CD4-positive, alpha-beta T cell (primary cell): ENCODE results near the gene KCNH1. TPM values are rescaled to one million over a fixed set of nuclear protein-coding genes. Genes with fewer than 3 reads are reported as not detected.

ENCODE experiments used
- ATAC-seq: fragments of 200-7000 bp; cut with Tn5 transposase; one replicate; pipeline ENCODE4 v1.10.0; 2022; ENCODE audit warnings: mild to moderate bottlenecking; ENCODE audit not compliant: poor library complexity
- CTCF ChIA-PET: fragments of 350-600 bp; sonication (Branson Sonifier 250); formaldehyde crosslinking; loops from one replicate; lab custom pipeline; 2021; ENCODE audit warnings: antibody characterized with exemption, inconsistent platforms; lab: Charles Lee
- POLR2A ChIA-PET: fragments of 350-600 bp; sonication (Branson Sonifier 250); formaldehyde crosslinking; loops from one replicate; lab custom pipeline; 2021; ENCODE audit warnings: antibody characterized with exemption, inconsistent platforms; lab: Charles Lee
- DNase-seq, 14 experiments: peaks; one replicate each; pipeline ENCODE4 v3.0.0-alpha.2; 2013 to 2020; ENCODE audit warnings: mixed read lengths in 2 of 14
- H3K27ac ChIP-seq, 2 donors: one replicate each; pipeline versions ENCODE4 v1.5.1 to v1.7.0; 2013; ENCODE audit warnings: low read length in 2 of 2, low read depth in 1 of 2, mild to moderate bottlenecking in 1 of 2
- H3K27me3 ChIP-seq, 2 experiments: 1 replicate in 1 of 2; 2 replicates in 1 of 2; pipeline versions ENCODE4 v1.6.1 to v1.7.0; 2013; ENCODE audit warnings: low read length in 2 of 2, control low read depth in 1 of 2, mild to moderate bottlenecking in 1 of 2, moderate library complexity in 1 of 2; ENCODE audit not compliant: insufficient read depth in 2 of 2, control insufficient read depth in 1 of 2
- H3K36me3 ChIP-seq: one replicate; pipeline ENCODE4 v1.6.1; 2013; ENCODE audit warnings: low read length, control low read depth; ENCODE audit not compliant: insufficient read depth
- H3K4me1 ChIP-seq: one replicate; pipeline ENCODE4 v1.6.1; 2013; ENCODE audit warnings: low read length, control low read depth; ENCODE audit not compliant: insufficient read depth
- H3K4me3 ChIP-seq: one replicate; pipeline ENCODE4 v1.5.1; 2013; ENCODE audit warnings: mild to moderate bottlenecking, low read length, moderate library complexity
- H3K9me3 ChIP-seq, 2 experiments: 1 replicate in 1 of 2; 2 replicates in 1 of 2; pipeline versions ENCODE4 v1.6.1 to v1.7.0; 2013; ENCODE audit warnings: low read length in 2 of 2, mild to moderate bottlenecking in 2 of 2, control low read depth in 1 of 2, moderate library complexity in 1 of 2; ENCODE audit not compliant: control insufficient read depth in 1 of 2, insufficient read depth in 1 of 2
- H3K27ac Mint-ChIP-seq: one replicate; pipeline ENCODE4 v1.8.0; 2020; ENCODE audit warnings: mixed read lengths
- H3K27me3 Mint-ChIP-seq: one replicate; pipeline ENCODE4 v1.8.0; 2021; ENCODE audit warnings: mixed read lengths
- H3K36me3 Mint-ChIP-seq: one replicate; pipeline ENCODE4 v1.8.0; 2021; ENCODE audit warnings: low read depth, mixed read lengths
- H3K4me1 Mint-ChIP-seq: one replicate; pipeline ENCODE4 v1.8.0; 2021; ENCODE audit warnings: low read depth, mixed read lengths
- H3K4me3 Mint-ChIP-seq: one replicate; pipeline ENCODE4 v1.8.0; 2020; ENCODE audit warnings: mild to moderate bottlenecking, mixed read lengths
- H3K9me3 Mint-ChIP-seq: one replicate; pipeline ENCODE4 v1.8.0; 2020; ENCODE audit warnings: mixed read lengths
- CTCF ChIP-seq: fragments of 200-600 bp; IDR thresholded peaks from one replicate; pipeline ENCODE4 v1.8.0; 2022; ENCODE audit warnings: antibody characterized with exemption, mild to moderate bottlenecking
- intact Hi-C, 2 experiments: fragments of 100-400 bp; cut with DNase I in 1 of 2; cut with micrococcal nuclease in 1 of 2; formaldehyde crosslinking; loops; one replicate each; pipeline versions ENCODE4 v1.15.1 to v1.9.0; 2023 to 2025; cut with DNase I, micrococcal nuclease
- total RNA-seq, 174 experiments: library from RNA in 2 of 174; stranded (reverse) in 2 of 174; gene quantifications; one replicate each; pipeline ENCODE4 v1.2.3 and lab custom pipeline; 2021 to 2026

KCNH1 gene
- total RNA-seq, 2 experiments from 2014 or later = not detected

DNA sequence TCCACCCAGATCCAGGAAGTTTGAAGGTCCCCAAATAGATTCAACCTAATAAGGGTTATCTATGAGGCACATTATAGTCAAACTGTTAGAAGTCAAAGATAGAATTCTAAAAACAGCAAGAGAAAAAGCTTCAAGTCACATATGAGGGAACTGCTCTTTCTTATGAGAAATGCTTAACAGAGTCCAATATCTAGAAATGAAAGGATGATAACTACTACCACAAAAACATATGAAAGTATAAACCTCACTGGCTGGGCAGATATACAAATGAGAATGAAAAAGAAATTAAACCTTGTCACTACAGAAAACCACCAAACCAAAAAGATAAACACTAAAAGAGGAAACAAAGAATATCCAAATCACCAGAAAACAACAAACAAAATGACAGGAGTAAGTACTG is 201.8 kb downstream of the KCNH1 start:
- no peaks in the 10 kb centered on the region for H3K36me3 ChIP-seq
- no peaks in the 10 kb centered on the region for H3K4me1 ChIP-seq
- no peaks in the 10 kb centered on the region for H3K9me3 ChIP-seq
- no peak for DNase-seq
- ChIA-PET CTCF (no interaction called here), POLR2A (no interaction called here)
- no peaks in the 10 kb centered on the region for H3K27me3 ChIP-seq
- Mint-ChIP-seq H3K27me3 (peaks cover 3% of the 10 kb centered on the region), H3K27ac (no peak overlapping the region), H3K36me3 (no peaks in the 10 kb centered on the region), H3K9me3 (peaks cover 5% of the 10 kb centered on the region), H3K4me3 (no peak overlapping the region), H3K4me1 (no peaks in the 10 kb centered on the region)
- H3K4me3 ChIP-seq = no peak overlapping the region
- intact Hi-C loops = no loop called here
- ATAC-seq = no peak
- no peak overlapping the region for H3K27ac ChIP-seq
- TF ChIP-seq CTCF = no peak

GRCh38 chr1:210922666-210923065 is 211.3 kb downstream of the KCNH1 start:
- ATAC-seq = no peak
- Histone ChIP-seq H3K9me3 (peaks cover 0 to 15% of the 10 kb centered on the region in 2 experiments), H3K4me1 (no peaks in the 10 kb centered on the region), H3K27ac (no peak overlapping the region), H3K36me3 (no peaks in the 10 kb centered on the region), H3K27me3 (peaks cover 0 to 3% of the 10 kb centered on the region in 2 experiments), H3K4me3 (no peak overlapping the region)
- Mint-ChIP-seq H3K4me1 (no peaks in the 10 kb centered on the region), H3K9me3 (peaks cover 7% of the 10 kb centered on the region), H3K27me3 (peaks cover 24% of the 10 kb centered on the region), H3K36me3 (no peaks in the 10 kb centered on the region), H3K4me3 (no peak overlapping the region), H3K27ac (no peak overlapping the region)
- ChIA-PET CTCF (no interaction called here), POLR2A (no interaction called here)
- DNase-seq = no peak
- no peak for TF ChIP-seq CTCF
- intact Hi-C loops = loop anchor here in 1 of 2 experiments (10.0 kb wide), 1 partner anchor 688 kb away; the partner anchor contains the start of gene SERTAD4

GRCh38 chr1:210920716-210921694 is 212.9 kb downstream of the KCNH1 start:
- Histone ChIP-seq H3K27ac (no peak overlapping the region), H3K9me3 (peaks cover 0 to 12% of the 10 kb centered on the region in 2 experiments), H3K4me1 (no peaks in the 10 kb centered on the region), H3K36me3 (no peaks in the 10 kb centered on the region), H3K27me3 (peaks cover 0 to 3% of the 10 kb centered on the region in 2 experiments), H3K4me3 (no peak overlapping the region)
- H3K9me3 Mint-ChIP-seq = no peaks in the 10 kb centered on the region
- no peak for ATAC-seq
- H3K4me3 Mint-ChIP-seq = no peak overlapping the region
- DNase-seq = no peak
- ChIA-PET POLR2A (no interaction called here), CTCF (no interaction called here)
- H3K27ac Mint-ChIP-seq = no peak overlapping the region
- no peaks in the 10 kb centered on the region for H3K4me1 Mint-ChIP-seq
- H3K36me3 Mint-ChIP-seq = no peaks in the 10 kb centered on the region
- peaks cover 19% of the 10 kb centered on the region for H3K27me3 Mint-ChIP-seq
- intact Hi-C loops = loop anchor here in 1 of 2 experiments (10.0 kb wide), 1 partner anchor 686 kb away; the partner anchor contains the start of gene SERTAD4
- TF ChIP-seq CTCF = no peak
